Stimulated activated CD8-positive, alpha-beta memory T cell treated with anti-CD3 and anti-CD28 coated beads, Interleukin-12 subunit alpha, Interleukin-12 subunit beta, amount 100 ng/mL, for 24 hours (primary cell): Measurements from ENCODE around the gene TMEM237.
"Not testable (repeated sequence)": the region's sequence is repeated elsewhere in the genome, so short reads cannot be mapped to it uniquely, and the experiment has no call there.

Experiments used
- DNase-seq: peaks from one replicate; pipeline ENCODE4 v3.0.0-alpha.2; 2020; ENCODE audit errors: extremely low read depth

The TMEM237 gene

DNA sequence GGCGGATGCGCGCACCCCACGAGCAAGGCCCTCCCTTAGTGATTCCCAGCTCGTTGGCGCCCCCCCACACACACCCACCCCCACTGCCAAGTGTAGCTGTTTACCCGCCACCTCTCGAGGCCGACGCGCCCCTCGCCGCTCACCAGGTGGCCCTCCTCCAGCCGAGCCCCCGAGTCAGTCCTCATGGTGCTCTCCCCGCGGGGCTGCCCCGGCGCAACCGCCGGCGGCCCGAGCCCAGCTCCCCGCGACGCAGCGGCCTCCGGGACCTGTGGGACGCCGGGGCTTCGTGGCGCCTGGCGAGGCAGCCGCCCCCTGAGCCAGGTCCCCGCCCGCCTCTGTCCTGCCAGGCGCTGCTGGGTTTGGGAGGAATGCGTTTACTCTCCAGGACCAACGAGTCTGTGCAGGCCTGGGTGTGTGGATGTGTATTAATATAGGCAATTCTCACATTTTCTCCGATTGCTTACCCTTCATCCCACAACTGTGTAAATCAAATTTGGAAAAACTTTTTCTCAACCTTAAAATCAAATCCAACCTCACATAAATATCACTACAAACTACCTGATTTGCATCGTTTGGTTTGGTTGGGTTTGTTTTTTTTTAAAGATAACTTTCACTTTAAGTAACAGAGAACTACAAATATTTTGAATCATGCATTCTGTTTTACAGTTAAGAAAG lies at the start of gene TMEM237:
TMEM237 (minus strand) TSS at position 288 of the 675 bp plus-strand sequence; CDS start at position 185, 103 bp downstream.
- DNase-seq = peak; percentile 15

- DNase-seq = no peak
These were observed 41.9 kb upstream of the TMEM237 start for GRCh38 chr2:201685156-201685555.

GRCh38 chr2:201680743-201681142 lies 37.4 kb upstream of the TMEM237 start:
- DNase-seq = no peak

DNA sequence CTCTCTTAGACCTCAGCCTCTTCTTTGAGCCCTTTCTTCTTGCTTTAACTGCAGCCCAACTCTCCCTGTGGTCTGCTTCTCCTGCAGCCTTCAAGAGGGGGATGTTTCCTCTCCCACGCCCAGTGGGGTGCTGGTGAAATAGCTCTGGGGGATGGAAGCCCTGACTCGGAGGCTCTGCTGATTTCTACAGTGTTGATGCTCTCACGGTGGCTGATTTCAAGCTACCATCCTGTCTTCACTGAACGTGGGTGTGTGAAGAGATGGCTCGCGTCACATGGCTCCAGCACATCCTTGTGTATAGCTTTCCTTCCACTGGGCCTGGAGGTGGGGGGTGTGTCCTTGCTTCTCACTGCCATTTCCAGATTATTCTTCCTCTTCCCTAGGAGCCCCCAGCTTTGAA lies 35.1 kb upstream of the TMEM237 start:
- DNase-seq = no peak

GRCh38 chr2:201675454-201675853 lies 32.2 kb upstream of the TMEM237 start:
- no peak for DNase-seq

GRCh38 chr2:201674794-201675193 lies 31.5 kb upstream of the TMEM237 start:
- DNase-seq = no peak

- no peak for DNase-seq
These were observed 31.0 kb upstream of the TMEM237 start for GRCh38 chr2:201674298-201674697.

- DNase-seq = no peak
These were observed 30.2 kb upstream of the TMEM237 start for GRCh38 chr2:201673546-201673945.

DNA sequence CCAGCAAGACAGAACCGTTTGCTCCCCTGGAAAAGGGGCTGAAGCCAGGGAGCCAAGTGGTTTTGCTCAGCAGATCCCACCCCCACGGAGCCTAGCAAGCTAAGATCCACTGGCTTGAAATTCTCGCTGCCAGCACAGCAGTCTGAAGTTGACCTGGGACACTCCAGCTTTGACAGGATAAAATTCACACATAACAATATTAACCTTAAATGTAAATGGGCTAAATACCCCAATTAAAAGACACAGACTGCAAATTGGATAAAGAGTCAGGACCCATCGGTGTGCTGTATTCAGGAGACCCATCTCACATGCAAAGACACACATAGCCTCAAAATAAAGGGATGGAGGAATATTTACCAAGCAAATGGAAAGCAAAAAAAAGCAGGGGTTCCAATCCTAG lies 27.9 kb upstream of the TMEM237 start:
- not testable (repeated sequence) for DNase-seq

GRCh38 chr2:201669865-201670264 lies 26.6 kb upstream of the TMEM237 start:
- no peak for DNase-seq

GRCh38 chr2:201668402-201668910 lies 25.2 kb upstream of the TMEM237 start:
- no peak for DNase-seq

DNA sequence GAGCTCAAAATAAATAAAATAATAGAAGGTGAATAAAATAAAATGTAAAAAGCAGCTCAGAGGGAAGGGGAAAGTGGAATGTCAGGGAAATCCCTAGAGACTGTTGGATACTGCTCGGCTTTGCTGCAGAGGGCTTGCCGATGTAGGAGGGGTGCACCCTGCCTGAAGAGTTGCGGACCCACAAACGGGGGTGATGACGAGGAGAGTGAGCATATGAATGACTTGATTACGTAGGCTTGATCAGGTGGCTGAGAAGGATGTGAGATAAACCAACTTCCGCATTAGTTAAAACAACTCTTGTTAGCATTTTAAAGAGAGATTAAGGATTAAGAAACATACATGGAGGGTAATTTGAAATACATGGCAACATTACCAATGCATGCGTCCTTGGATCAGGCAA lies 21.0 kb upstream of the TMEM237 start:
- DNase-seq = no peak

DNA sequence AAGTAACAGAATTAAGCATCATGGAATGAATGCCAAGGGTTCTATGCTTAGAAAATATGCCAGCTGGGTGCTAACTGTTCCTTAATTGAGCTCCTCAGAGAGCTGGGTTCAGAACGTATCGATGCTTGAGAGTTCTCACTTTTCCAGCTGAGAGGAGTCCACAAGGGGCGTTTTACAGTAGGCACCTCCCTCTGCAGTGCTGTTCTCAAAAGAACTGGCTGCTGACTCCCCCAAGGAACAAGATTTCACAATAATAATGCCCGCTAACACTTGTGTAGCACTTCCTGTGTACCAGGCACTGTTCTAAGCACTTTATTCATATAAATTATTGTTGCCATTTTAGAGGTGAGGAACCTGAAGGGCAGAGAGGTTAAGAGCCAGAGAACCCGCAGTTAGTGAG lies 18.1 kb upstream of the TMEM237 start:
- no peak for DNase-seq

- no peak for DNase-seq
These were observed 17.1 kb upstream of the TMEM237 start for GRCh38 chr2:201660293-201660895.

- no peak for DNase-seq
These were observed 13.4 kb upstream of the TMEM237 start for GRCh38 chr2:201656740-201657139.

DNA sequence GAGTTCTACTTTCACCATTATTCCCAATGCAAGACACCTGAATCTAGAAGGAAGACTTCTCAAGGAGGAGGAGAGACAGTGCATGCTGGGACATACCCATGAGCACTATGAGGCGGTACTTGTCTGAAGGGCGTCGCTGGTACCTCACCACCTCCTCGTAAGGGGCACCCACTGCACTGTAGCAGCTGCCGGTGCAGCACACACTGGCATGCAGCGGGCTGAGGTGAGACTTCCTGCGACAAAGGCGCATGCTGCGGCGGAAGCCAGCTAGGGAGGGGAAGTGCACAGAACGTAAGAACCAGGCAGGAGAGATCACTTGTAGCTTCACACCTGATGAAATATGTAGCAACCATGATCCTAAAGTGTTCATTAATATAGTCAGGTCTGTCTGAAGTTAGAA lies 12.8 kb upstream of the TMEM237 start:
- DNase-seq = no peak

DNA sequence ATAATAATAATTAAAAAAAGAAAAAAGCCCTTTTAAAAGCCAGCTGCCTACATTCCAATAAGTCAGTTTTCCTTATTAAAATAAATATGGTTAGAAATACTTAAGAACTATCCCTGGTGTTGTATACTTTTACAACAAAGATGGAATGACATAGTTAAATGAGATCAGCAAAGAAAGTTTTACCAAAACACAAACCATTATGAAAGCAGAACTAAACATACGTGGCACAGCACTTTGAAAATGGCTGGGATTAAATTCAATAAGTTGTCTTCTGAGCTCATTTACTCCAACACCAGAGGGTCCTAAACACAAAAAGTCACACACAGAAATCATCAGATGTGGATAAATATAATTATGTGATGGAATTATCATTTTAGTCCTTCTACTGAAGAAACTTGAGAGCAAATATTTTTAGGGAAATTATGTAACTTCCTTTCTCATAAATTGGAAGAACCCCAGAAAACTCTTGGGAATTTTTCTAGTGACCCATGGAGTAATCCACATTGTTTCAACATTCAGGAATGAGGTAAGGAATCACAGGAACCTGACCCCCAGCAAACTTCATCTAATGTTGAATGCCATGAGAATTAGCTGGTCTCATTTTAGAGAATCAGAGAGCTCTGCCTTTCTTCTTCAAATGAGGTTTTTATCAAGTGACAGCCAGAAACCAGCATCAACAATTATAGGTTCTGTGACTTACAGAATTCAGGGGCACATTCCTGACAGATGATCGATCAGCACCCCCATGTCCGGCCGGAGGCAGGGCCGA lies 11.5 kb upstream of the TMEM237 start:
- no peak for DNase-seq

- no peak for DNase-seq
These were observed 9.9 kb upstream of the TMEM237 start for GRCh38 chr2:201653221-201653620.

DNA sequence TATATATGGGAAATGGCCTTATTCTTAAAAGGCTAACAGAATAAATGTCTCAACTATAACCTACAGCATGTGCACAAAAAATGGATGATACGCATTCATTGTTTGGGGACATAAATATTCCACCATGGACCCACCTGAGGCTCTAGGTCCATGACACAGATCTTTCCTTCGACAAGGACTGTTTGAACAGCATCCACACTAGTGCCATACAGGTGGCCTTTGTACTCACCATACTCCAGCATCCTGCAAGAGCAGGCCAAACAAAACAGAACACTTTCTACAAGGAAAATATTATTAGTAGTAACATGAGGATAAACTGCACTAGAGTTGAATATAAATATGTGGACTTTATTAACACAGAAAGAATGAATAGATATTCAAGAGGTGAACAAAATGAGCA lies 6.1 kb upstream of the TMEM237 start:
- no peak for DNase-seq

- no peak for DNase-seq
These were observed 4.1 kb upstream of the TMEM237 start for GRCh38 chr2:201647431-201647830.

GRCh38 chr2:201644001-201644400 lies 698 bp upstream of the TMEM237 start:
- DNase-seq = no peak

- peak; percentile 67 for DNase-seq
These were observed 606 bp downstream of the TMEM237 start for GRCh38 chr2:201642579-201643215.
